ENCODE measurements around the gene FABP1.

Gene FABP1

DNA sequence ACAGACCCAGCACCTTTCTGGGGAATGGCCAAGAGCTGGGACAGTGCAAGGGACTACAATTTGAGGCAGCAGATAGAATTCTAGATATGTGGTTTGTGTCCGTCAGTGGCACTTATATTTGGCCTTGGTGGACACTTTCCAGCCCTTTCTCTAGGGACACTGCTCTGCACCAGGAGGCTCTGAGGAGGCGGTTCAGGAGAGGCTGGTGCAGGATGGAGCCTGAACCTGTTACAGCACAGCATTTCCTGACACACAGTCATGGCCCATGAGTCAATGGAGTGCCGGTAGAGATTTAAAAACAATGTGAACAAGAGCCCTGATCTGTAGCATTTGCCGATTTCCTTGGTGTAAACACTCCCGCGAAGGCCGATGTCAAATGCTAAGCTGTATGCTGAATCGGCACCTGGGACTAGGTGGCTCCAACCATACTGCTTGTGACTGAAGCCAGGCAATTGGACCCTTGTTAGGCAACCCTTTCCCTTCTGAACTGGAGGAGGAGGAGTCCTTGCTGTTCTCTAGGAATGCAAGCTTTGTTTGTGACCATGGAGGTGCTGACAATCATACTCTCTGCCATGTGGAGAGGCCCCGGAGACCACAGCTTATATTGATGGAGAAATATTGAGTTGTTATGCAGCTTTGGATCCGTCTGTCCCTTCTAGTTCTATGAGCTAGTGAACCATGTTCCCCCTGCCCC lies 11.9 kb downstream of the FABP1 start:
- no peak for DNase-seq (ENCODE audit: low read depth, low spot score)

DNA sequence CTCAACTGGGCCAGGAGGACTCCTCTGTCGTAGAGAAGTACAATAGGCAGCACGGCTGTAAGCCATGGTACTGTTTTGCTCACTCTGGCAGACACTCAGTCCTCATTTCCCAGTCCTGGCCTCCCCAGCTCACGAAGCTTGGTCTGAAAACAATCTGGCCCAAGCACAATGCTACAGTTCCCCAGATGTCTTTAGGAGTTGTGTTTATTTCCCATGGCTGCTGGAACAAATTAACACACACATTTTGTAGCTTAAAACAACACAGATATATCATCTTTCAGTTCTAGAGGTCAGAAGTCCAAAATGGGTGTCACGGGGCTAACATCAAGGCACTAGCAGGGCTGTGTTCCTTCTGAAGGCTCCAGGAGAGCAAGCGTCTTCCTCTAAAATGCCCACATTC lies 13.0 kb downstream of the FABP1 start:
- DNase-seq (ENCODE audit: low read depth, low spot score) = no peak

DNA sequence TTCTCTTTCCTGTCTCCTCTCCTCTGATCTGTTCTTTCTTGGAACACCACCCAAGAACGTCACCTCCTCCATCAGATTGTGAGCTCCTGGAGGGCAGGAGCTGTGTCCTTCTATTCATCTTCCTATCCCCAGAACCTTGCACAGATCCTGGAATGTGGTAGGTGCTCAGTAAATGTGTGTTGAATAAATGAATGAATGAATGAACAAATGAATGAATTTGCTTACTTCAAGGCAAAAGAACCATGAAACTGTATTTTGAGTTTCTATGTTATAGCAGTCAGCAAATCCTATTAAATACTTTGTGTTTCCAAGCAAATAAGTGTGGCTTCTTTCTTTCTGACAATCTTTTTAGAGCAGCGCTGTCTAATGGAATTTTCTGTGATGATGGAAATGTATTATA lies 14.8 kb downstream of the FABP1 start:
- no peak for DNase-seq (ENCODE audit: low read depth, low spot score)

DNA sequence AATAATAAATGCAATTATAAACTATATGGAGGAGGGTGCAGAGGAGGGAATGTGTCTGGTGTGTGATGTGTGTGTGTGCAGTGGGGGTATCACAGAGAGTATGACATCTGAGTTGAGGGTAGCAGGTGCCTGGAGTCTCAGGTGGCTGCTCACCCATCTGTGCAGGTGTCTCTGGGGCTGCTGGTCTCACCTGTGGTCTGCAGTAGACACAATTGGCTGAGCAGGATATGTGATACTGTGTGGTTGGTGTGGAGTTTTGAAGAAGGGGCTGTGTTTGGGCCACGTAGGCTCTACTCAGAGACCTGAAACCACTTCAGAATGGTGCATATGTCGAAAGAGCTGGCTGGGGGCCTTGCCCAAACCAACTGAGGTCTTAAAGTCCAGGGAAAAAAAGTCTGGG lies 17.0 kb downstream of the FABP1 start:
- DNase-seq (ENCODE audit: low read depth, low spot score) = no peak

DNA sequence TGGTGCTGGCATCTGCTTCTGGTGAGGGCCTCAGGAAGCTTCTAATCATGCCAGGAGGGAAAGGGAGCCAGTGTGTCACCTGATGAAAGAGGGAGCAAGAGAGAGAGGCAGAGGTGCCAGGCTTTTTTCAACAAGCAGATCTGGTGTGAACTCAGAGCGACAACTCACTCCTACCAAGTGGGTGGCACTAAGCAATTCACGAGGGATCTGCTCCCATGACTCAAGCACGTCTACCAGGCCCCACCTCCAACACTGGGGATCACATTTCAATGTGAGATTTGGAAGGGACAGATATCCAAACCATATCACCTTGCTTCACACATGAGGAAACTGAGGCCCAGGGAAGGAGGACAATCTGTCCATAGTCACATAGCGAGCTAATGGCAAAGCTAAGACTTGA lies 19.1 kb downstream of the FABP1 start:
- DNase-seq (ENCODE audit: low read depth, low spot score) = no peak

DNA sequence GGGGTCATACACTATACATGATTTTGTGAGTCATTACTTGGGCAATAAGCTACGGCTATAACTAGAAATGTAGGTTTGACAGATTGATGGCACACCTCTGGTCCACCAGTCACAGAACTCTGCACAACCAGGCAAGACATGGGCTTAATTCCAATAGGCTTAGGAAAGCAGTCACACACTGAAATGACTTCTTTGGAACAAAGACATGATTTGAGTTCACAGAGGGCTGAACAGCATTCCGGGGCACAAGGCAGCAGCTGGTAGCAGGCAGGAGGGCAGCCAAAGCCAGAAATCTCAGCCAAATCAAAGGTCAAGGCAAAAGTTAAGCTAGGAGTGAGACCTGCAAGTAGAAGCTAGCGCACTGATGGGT lies 27.4 kb downstream of the FABP1 start:
- DNase-seq (ENCODE audit: low read depth, low spot score) = no peak

DNA sequence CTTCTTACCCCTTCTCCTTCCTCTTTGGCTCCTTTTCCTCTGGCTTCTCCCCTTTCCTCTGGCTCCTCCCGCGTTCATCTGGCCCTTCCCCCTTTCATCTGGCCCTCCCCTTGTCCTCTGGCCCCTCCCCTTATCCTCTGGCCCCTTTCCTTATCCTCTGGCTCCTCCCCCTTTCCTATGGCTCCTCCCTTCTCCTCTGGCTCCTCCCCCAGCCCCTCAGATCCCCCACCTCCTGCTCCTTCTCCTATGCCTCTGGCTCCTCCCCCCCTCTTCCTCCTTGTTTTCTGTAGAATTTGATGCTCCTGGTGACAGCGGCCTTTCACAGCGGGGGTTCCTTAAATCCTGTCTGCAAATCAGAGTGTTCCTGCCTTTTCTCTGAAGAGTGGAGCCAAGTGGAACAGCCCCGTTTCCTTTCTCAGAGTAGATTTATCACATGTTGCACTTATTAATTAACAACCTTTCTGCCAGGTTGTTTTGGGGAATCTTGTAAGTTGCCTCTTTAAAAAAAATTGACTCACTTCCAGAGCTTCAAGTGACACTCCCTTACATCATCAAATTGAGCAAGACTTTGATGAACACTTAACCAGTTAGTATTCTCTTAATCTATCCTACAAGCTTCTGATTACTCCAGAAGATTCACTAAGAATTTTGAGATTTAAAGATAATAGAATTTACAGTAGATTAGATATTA lies 27.9 kb downstream of the FABP1 start:
- DNase-seq (ENCODE audit: low read depth, low spot score) = no peak

DNA sequence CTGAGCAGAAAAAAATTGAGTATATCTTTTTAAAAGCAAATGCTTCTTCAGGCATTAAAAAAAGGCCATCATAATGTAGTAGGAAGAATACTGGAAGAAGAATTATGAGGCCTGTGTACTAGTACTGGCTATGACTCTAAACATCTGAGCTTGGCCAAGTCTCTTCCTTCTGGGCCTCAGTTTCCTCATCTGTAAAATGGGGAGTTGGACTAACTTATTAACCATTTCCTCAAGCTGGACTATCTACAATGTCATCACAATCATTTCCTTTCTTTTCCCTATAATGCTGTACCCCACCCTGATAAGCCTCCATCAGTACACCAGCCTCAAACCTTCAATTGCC lies 29.3 kb downstream of the FABP1 start:
- no peak for DNase-seq (ENCODE audit: low read depth, low spot score)

DNA sequence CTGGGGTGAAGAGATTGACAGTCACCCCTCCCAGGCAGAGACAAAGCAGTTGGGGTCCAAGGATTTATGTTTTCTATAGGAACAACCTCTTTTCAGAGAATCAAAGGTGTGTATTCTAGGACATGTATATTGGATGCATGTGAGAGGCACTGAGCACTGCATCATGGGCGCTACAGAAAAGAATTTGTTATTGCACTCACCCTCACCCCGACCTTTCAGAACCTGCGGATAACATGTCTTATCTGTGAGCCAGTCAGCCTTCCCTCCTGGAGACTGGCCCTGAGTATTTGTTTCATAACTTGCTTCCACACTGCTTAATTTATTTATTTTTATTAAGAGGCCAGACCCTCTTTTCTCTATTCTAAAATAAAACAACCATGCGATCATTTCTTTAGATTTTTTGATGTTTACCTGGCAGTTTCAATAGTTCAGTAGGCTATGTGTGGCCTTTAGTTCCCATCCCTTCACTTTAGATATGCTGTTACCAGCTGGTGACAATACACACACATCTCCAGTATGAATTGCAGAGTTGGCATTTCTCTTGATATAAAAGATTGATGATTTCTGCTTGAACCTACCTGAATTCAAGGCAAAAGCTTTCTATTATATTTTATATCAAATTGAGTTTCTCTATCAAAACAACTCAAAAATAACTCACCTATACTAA lies 29.8 kb downstream of the FABP1 start:
- DNase-seq (ENCODE audit: low read depth, low spot score) = no peak

DNA sequence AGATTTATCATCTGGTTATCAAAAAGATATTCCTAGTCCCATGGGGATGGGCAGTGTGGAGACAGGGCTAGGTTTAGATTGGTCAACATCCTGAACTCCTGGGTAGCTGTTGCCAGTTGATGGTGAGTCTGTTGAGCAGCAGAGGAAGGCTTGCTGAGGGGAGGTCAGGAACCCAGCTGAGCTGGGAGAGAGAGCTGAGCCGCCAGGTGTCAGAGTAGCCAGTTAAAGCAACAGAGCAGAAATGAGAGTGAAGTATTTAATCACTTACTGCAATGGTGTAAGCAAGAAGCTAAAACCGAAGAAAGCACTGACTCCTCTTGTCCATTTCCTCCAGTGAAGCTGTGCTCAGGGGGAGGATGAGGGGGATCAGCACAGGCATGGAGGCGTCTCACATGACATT lies 30.7 kb downstream of the FABP1 start:
- DNase-seq (ENCODE audit: low read depth, low spot score) = no peak

DNA sequence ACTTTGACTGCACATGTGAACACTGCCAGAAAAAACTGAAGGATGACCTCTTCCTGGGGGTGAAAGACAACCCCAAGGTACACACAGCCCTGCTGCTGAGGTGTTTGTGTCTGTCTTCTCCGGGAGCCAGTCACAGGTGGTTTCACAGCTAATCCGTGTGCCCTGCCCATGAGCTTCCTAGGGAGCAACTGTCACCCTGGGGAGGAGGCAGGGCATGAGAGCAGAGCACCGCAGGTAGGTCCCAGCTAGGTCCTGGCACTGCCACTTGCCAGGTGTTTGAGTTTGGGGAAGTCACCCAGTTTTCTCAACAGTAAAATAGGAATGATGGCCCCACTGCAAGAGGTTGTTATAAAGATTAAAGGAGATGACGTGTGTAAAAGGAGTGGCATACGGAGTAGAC lies 31.2 kb downstream of the FABP1 start:
- DNase-seq (ENCODE audit: low read depth, low spot score) = no peak

DNA sequence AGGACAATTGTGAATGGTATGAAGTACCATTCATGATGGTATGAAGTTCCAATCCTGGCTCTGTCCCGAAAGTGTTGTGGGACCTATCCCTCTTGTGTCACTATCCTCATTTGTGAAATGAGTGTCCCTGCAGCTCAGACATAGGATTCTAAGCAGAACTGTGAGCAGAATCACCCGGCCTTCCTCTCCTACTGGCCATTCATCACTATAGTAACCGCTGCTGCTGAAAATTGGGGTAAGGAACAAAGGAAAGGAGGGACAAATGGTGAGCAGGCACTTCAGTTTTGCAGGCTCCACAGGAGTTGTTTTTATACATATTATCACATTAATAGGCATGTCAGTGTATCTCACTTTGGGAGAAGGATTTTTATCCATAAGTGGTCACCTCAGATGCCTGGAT lies 32.8 kb downstream of the FABP1 start:
- DNase-seq (ENCODE audit: low read depth, low spot score) = no peak

DNA sequence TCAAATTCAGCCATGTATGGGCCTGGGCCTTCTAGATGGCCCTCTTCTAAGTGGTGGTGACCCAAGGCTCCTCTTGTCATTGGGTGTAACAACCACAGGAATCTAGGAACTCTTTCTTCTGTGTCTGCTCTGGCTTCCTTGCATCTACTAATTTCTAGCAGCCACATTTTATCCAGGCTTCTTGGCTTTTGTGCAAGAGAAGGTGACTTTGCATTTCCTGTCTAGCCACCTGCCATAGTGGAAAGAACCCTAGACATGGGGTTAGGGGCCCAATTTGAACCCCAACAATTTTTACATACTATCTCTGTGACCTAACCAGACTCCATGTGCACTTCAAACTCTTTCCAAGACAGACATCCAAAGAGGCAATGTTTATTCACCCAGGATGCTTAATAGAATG lies 35.1 kb downstream of the FABP1 start:
- DNase-seq (ENCODE audit: low read depth, low spot score) = no peak

DNA sequence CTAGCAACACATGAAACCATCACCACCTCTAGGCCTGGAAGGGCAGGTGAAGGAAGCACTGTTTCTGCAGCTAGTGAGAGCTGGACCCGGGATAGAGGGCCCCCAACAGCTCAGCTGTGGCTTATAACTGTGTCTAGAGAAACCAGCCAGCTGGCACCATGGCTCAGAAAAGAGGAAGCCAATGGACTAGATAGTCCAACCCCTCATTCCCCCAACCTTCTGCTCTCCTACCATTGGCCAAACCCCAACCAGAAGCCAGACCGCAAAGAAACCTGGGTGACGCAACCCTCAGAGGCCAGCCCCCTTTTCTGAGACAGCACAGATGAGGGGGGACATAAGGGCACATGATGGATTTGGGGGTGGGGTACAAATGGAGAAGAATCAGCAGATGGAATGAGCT lies 35.9 kb downstream of the FABP1 start:
- DNase-seq (ENCODE audit: low read depth, low spot score) = no peak

DNA sequence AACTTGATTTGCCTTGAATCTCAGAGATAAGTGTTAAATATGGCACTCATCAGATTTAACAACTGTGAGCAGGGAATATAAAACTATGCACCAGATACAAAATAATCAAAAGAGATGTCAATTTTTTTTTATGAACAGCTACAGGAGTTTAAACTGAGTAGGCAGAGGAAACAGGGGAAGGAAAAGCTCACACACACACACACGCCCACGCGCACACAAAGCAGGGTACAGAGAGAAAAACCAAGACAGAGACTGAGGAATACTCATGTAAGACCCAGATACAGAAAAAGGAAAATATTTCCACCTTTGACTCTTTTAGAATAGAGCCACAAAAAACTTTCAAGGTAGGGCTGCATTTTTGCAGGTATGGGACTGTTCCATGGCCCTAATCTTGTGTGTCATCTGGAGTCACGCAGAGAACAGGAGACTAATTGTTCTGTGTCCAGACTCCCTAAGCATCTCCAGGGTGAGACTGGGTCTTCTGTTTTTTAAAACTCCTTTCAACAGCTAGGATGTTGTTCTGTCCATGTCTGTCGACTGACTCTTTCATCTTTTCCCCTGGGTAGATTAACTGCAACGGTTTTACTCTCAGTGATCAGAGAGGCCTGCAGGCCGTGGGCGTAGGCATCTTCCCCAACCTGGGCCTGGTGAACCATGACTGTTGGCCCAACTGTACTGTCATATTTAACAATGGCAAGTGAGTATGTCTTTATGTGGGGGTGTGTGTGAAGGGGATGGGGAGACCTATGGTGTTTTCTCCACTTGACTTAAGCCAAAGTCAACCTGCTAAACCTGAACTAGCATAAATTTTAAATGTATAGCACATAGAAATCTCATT lies 37.2 kb downstream of the FABP1 start:
- no peak for DNase-seq (ENCODE audit: low read depth, low spot score)

DNA sequence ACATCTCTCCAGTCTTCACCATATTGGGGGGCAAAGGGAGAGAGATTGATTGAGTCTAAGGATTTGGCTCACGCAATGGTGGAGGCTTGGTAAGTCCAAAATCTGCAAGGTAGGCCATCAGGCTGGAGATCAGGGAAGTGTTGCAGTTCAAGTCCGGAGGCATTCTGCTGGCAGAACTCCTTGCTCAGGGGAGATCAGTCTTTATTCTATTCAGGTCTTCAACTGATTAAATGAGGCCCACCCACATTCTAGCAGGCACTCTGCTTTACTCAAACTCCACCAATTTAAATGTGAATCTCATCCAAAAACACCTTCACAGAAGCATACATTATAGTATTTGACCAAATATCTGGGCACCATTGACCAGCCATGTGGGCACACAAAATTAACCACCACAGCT lies 38.9 kb downstream of the FABP1 start:
- DNase-seq (ENCODE audit: low read depth, low spot score) = no peak

DNA sequence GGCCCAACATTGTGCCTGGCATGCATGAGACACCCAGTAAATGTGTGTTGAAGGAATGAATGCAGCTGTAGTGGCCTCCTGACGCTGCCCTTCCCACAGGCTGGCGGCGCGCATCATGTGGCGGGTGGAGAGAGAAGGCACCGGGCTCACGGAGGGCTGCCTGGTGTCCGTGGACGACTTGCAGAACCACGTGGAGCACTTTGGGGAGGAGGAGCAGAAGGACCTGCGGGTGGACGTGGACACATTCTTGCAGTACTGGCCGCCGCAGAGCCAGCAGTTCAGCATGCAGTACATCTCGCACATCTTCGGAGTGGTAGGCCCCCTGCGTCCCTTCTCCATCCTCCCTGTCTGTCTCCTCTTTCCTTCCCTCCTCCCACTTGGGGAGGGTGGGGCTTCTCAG lies 40.1 kb downstream of the FABP1 start:
- no peak for DNase-seq (ENCODE audit: low read depth, low spot score)

DNA sequence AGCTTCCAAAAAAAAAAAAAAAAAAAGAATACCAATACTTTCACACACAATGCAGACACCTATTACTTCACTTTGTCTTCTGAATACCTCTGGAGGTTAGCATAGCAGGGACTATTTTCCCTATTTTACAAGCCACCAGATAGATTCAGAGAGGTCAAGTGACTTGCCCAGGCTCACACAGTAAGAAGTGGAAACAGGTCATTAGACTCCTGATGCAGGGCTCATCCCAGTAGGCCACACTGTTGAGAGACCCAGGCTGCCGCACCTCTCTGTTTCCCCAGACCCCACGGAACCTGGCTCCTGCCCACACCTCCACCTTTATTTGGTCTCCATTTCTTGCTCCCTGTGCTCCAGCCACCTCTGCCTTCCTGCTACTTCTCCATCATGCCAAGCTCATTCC lies 40.8 kb downstream of the FABP1 start:
- DNase-seq (ENCODE audit: low read depth, low spot score) = no peak

DNA sequence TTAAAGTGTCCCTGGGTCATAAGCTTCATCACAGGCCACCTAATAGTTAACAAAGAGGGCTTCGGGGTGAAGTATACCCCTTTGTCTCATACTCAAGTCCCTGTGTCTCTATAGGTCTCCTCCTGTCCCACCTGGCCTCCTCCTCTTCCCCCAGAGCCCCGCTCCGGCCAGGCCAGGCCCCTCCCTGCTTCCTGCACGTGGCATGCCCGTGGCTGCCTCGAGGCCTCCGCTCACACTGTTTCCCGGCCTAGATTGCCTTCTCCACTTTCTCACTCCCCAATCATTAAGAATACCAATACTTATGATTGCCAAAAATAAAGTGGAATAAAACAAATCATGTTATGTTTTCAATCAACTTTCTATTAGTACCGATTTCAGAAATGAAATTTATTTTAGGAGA lies 41.5 kb downstream of the FABP1 start:
- DNase-seq (ENCODE audit: low read depth, low spot score) = no peak

DNA sequence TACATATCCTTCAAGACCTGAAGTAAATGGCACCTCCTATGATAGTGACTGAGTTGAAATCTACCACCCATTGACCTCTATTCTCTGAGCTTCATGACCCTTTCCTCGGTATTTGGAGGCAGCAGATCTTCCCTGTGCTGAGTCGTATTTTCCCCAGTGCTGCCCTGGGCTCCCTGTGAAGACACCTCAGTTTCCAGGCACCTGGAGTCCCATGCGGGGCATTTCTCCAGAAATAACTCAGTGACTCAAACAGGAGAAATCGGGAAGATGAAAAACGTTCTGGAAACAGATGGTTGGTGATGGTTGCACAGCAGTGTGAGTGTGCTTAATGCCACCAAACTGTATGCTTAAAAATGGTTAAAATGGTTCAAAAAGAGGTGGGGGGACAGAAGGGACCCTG lies 42.3 kb downstream of the FABP1 start:
- DNase-seq (ENCODE audit: low read depth, low spot score) = no peak

DNA sequence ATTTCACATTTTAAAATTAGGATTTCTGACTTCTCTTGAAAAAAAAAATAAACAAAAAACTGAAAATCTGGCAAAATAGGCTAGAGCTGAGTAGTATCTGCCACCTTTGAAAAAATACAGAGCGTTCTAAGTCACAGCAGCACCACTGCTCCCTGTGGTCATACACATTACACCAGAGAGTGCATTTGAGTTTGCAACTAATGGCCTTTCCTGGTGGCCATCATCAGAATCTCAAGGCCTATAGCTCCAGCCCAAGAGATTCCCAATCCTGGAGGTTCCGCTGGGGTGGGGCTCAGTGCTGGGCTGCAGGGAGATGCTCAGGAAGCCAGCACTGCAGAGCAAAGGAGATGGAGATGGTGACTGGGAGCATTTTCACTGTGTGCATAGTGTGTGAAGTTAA lies 42.8 kb downstream of the FABP1 start:
- DNase-seq (ENCODE audit: low read depth, low spot score) = no peak

DNA sequence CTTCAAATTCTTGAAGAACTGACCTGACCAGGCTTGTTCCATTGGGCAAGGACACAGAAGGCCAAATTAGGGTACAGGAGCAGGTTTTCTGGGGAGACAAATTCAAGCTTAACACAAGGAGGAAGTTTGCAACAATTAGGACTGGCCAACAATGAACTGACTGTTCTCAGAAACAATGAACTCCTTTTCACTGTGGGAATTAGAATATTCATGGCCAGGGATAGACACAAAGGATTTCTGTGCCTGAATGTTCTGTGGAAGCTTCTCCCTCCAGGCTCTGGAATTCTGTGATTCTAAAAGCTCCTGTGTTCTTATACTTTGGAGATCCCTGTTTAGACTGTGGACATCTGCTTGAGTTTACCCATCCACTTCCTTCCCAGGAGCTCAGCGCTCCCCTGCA lies 45.1 kb downstream of the FABP1 start:
- DNase-seq (ENCODE audit: low read depth, low spot score) = no peak

Data from activated naive CD8-positive, alpha-beta T cell treated with anti-CD3 and anti-CD28 coated beads, Interleukin-2, amount 50 U/mL, for 16 hours (primary cell).